ENCODE results near the gene TMEM74B. TPM values are rescaled to one million over a fixed set of nuclear protein-coding genes. Genes with fewer than 3 reads are reported as not detected.

Gene TMEM74B
- total and polyA plus RNA-seq, 9 of the 15 experiments (the other 6 are each of a cell fraction or from before 2014, with no cell fraction given), result 0.24 to 19.0 (median 7.5) TPM

DNA sequence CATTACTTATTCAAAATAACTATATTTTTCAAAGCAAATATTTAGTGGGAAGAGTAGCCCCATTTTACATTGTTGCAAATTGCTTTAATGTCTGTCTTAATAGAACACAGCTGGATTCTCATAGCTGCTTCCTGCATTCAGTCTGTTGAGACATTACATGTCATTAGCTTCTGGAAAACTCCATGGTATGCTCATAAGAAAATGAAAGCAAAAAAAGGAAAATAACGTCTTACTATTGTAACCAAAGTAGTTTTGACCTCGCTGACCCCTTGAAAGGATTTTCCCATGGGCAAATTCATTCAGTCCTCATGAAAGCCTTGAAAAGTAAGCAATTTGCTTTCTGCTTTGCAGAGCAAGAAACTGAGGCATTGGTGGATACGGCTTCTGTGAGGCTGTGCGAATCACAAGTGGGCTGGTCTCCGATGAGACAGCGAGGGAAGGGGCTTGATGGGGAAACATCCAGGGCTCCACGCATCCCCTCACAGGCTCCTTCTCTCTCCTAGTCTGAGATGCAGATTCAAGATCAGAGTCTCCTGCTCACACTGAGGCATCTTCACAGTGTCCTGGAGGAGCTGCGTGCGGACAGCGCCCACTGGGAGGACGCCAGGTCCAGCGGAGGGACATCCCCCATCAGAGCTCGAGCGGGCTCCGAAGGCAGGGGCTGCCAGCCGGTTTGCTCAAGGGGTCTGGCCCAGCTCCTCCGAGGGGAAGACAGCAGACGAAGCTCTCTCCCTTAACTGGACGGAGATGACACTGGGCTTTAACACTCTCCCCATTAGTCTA, 21.8 kb upstream of the TMEM74B start:
- Histone ChIP-seq H3K4me3 (no peak overlapping the region), H4K20me1 (replicated peaks; ENCODE audit: control insufficient read depth, insufficient read depth, low read length) (no peaks in the 10 kb centered on the region), H3K9ac (ENCODE audit: insufficient read depth in 1 of 2, low read depth in 2 of 2, low read length in 2 of 2) (no peak overlapping the region), H3K36me3 (ENCODE audit: control insufficient read depth, insufficient read depth, low read length) (no peaks in the 10 kb centered on the region), H3K9me1 (ENCODE audit: control insufficient read depth, insufficient read depth, low read length) (no peaks in the 10 kb centered on the region), H3K79me2 (ENCODE audit: control insufficient read depth, insufficient read depth, low read length) (no peaks in the 10 kb centered on the region), H3K4me1 (replicated peaks in 1 of 2; ENCODE audit: control insufficient read depth in 2 of 2, insufficient read depth in 2 of 2, low read length in 2 of 2) (peaks cover 4 to 6% of the 10 kb centered on the region in 2 experiments; a peak in 4 of 5 replicates), H2AFZ (ENCODE audit: low read depth, low read length) (no peak overlapping the region), H3K4me2 (ENCODE audit: insufficient read depth, low read length) (no peak overlapping the region), H3K27me3 (ENCODE audit: control insufficient read depth in 2 of 2, insufficient read depth in 2 of 2, low read length in 2 of 2) (no peaks in the 10 kb centered on the region), H3K9me3 (replicated peaks; ENCODE audit: control insufficient read depth, insufficient read depth, low read depth, low read length) (no peaks in the 10 kb centered on the region), H3K27ac (ENCODE audit: extremely low read depth, low read depth, low read length) (no peak overlapping the region)
- ATAC-seq (no peak), FAIRE-seq (no peak), DNase-seq (ENCODE audit: extremely low read depth in 1 of 4, low spot score in 3 of 4) (no peak)
- intact Hi-C loops (cut with micrococcal nuclease) (no loop called here), in situ Hi-C loops (cut with MboI) (no loop called here)
- 63% methylated on average over 14 of the region's 19 CpGs for WGBS (ENCODE audit: insufficient coverage, low coverage, missing lambda C conversion rate)
- BruUV-seq (replicated peaks), result no TSS peak
- TF ChIP-seq ZNF41 (CRISPR knock-in tag; conservative IDR thresholded peaks at IDR 0.05), result no peak
- ChIA-PET POLR2A (interaction anchor here (0.6 kb wide), 1 partner anchor 41 kb away, joined by 4 read pairs; no protein-coding TSS in a partner anchor), CTCF (ENCODE audit: low intra/inter-chr PET ratio) (no interaction called here)

GRCh38 chr20:1205802-1206201, 21.0 kb upstream of the TMEM74B start:
- POLR2A ChIA-PET, result interaction anchor here (0.6 kb wide), 1 partner anchor 126 kb away, joined by 3 read pairs; no protein-coding TSS in a partner anchor
- H3K27ac ChIP-seq (ENCODE audit: extremely low read depth, low read depth, low read length), result no peak overlapping the region
- H3K9me3 ChIP-seq (replicated peaks; ENCODE audit: control insufficient read depth, insufficient read depth, low read depth, low read length), result no peaks in the 10 kb centered on the region
- no peak for ATAC-seq
- H4K20me1 ChIP-seq (replicated peaks; ENCODE audit: control insufficient read depth, insufficient read depth, low read length), result no peaks in the 10 kb centered on the region
- no peaks in the 10 kb centered on the region for H3K9me1 ChIP-seq (ENCODE audit: control insufficient read depth, insufficient read depth, low read length)
- no peak for FAIRE-seq
- H3K4me1 ChIP-seq (replicated peaks in 1 of 2; ENCODE audit: control insufficient read depth in 2 of 2, insufficient read depth in 2 of 2, low read length in 2 of 2), result peaks cover 4 to 6% of the 10 kb centered on the region in 2 experiments; a peak in 4 of 5 replicates
- no TSS peak for BruUV-seq (replicated peaks)
- TF ChIP-seq ILF3 (IDR thresholded peaks at IDR 0.05; ENCODE audit: borderline replicate concordance) (no peak), ZNF121 (CRISPR knock-in tag; conservative IDR thresholded peaks at IDR 0.05) (peak; percentile 39; the same call in 1 of the 2 replicates)
- no peaks in the 10 kb centered on the region for H3K79me2 ChIP-seq (ENCODE audit: control insufficient read depth, insufficient read depth, low read length)
- H3K27me3 ChIP-seq (ENCODE audit: control insufficient read depth in 2 of 2, insufficient read depth in 2 of 2, low read length in 2 of 2), result no peaks in the 10 kb centered on the region
- whole genome bisulfite sequencing (ENCODE audit: insufficient coverage, low coverage, missing lambda C conversion rate), result 74% methylated on average over 8 of the region's 8 CpGs
- no peak overlapping the region for H3K4me3 ChIP-seq
- H3K36me3 ChIP-seq (ENCODE audit: control insufficient read depth, insufficient read depth, low read length), result no peaks in the 10 kb centered on the region
- no peak overlapping the region for H3K4me2 ChIP-seq (ENCODE audit: insufficient read depth, low read length)
- no peak for DNase-seq (ENCODE audit: extremely low read depth in 1 of 4, low spot score in 3 of 4)
- CTCF ChIA-PET (ENCODE audit: low intra/inter-chr PET ratio), result no interaction called here
- H3K9ac ChIP-seq (ENCODE audit: insufficient read depth in 1 of 2, low read depth in 2 of 2, low read length in 2 of 2), result no peak overlapping the region
- intact Hi-C loops (cut with micrococcal nuclease) (no loop called here), in situ Hi-C loops (cut with MboI) (no loop called here)
- H2AFZ ChIP-seq (ENCODE audit: low read depth, low read length), result no peak overlapping the region

Data from K562 (cell line).